ENCODE measurements around the gene B3GNT8.

DNA sequence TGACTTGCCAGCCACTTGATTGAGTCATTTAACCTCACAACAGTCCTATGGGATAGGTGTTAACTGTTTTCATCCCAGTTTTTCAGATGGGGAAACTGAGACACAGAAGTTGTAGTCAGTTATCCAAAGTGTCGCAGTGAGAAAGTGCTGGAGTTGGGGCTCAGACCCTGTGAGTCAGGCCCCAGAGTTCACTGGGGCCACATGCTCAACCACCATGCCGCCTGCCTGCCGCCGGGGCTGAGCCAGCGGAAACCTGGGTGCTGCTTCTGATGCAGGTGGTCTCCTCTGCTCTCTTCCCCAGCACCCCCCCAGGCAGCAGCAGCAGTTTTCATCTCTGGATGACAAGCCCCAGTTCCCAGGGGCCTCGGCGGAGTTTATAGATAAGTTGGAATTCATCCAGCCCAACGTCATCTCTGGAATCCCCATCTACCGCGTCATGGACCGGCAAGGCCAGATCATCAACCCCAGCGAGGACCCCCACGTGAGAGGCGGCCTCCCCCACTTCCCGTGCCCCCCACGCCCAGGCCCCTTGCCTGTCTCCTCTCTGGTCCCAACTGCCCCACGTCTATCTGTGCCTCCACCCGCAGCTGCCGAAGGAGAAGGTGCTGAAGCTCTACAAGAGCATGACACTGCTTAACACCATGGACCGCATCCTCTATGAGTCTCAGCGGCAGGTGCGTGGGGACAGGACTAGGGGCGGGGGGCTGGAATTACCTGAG is 16.7 kb downstream of the B3GNT8 start:
- TF ChIP-seq POLR2A (IDR thresholded peaks at IDR 0.05): no peak
- TF ChIP-seq, protein P1, sequence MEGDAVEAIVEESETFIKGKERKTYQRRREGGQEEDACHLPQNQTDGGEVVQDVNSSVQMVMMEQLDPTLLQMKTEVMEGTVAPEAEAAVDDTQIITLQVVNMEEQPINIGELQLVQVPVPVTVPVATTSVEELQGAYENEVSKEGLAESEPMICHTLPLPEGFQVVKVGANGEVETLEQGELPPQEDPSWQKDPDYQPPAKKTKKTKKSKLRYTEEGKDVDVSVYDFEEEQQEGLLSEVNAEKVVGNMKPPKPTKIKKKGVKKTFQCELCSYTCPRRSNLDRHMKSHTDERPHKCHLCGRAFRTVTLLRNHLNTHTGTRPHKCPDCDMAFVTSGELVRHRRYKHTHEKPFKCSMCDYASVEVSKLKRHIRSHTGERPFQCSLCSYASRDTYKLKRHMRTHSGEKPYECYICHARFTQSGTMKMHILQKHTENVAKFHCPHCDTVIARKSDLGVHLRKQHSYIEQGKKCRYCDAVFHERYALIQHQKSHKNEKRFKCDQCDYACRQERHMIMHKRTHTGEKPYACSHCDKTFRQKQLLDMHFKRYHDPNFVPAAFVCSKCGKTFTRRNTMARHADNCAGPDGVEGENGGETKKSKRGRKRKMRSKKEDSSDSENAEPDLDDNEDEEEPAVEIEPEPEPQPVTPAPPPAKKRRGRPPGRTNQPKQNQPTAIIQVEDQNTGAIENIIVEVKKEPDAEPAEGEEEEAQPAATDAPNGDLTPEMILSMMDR (IDR thresholded peaks at IDR 0.05): no peak

Data from esophagus squamous epithelium (tissue), 4 donors.